DND-41 (cell line): ENCODE data around the gene ZC3H18.

ENCODE experiments used
- ATAC-seq: fragments of 200-7000 bp; cut with Tn5 transposase; 3 replicates; pipeline ENCODE4 v1.9.1; 2021; ENCODE audit warnings: low read depth; ENCODE audit not compliant: insufficient read depth
- DNase-seq: peaks from one replicate; pipeline ENCODE4 v3.0.0-alpha.2; 2020
- H2AFZ ChIP-seq: 2 replicates; pipeline ENCODE4 v1.6.0; 2012; ENCODE audit warnings: low read depth, low read length
- H3K27ac ChIP-seq: 2 replicates; pipeline ENCODE4 v1.5.1; 2012; ENCODE audit warnings: low read length, inconsistent platforms
- H3K27me3 ChIP-seq: fragments of 200-600 bp; sonication (generic); 2 replicates; pipeline ENCODE4 v1.6.0; 2012; ENCODE audit warnings: low read length, mild to moderate bottlenecking, inconsistent platforms; ENCODE audit not compliant: insufficient read depth, poor library complexity
- H3K36me3 ChIP-seq: 2 replicates; pipeline ENCODE4 v1.5.1; 2012; ENCODE audit warnings: low read length, inconsistent platforms; ENCODE audit not compliant: insufficient read depth
- H3K4me1 ChIP-seq: 2 replicates; pipeline ENCODE4 v1.5.1; 2012; ENCODE audit warnings: mild to moderate bottlenecking, low read length; ENCODE audit not compliant: insufficient read depth
- H3K4me2 ChIP-seq: 2 replicates; pipeline ENCODE4 v1.6.0; 2012; ENCODE audit warnings: mild to moderate bottlenecking, moderate library complexity, low read length, inconsistent platforms; ENCODE audit not compliant: insufficient read depth
- H3K4me3 ChIP-seq, 2 experiments: fragments of 200-600 bp in 1 of 2; shearing (Covaris generic) in 1 of 2; 2 replicates each; pipeline ENCODE4 v1.5.1; 2012 to 2016; ENCODE audit warnings: inconsistent platforms in 2 of 2, low read length in 2 of 2, mild to moderate bottlenecking in 2 of 2, low read depth in 1 of 2, moderate library complexity in 1 of 2
- H3K79me2 ChIP-seq: 2 replicates; pipeline ENCODE4 v1.6.0; 2012; ENCODE audit warnings: low read length, inconsistent platforms; ENCODE audit not compliant: insufficient read depth
- H3K9ac ChIP-seq: 2 replicates; pipeline ENCODE4 v1.6.0; 2012; ENCODE audit warnings: low read depth, mild to moderate bottlenecking, inconsistent platforms, low read length, moderate library complexity
- H3K9me3 ChIP-seq: 2 replicates; pipeline ENCODE4 v1.5.1; 2012; ENCODE audit warnings: low read length, moderate library complexity, mild to moderate bottlenecking, inconsistent platforms; ENCODE audit not compliant: insufficient read depth, severe bottlenecking
- H4K20me1 ChIP-seq: 2 replicates; pipeline ENCODE4 v1.6.0; 2012; ENCODE audit warnings: low read length; ENCODE audit not compliant: insufficient read depth
- EZH2 ChIP-seq: IDR thresholded peaks from 3 replicates; pipeline ENCODE4 v1.6.1; 2012; ENCODE audit warnings: borderline replicate concordance, low read depth, mild to moderate bottlenecking, moderate library complexity, low read length, inconsistent platforms; ENCODE audit not compliant: severe bottlenecking
- TF ChIP-seq, protein P1 (sequence below): IDR thresholded peaks from 2 replicates; pipeline ENCODE4 v1.5.1; 2012; ENCODE audit warnings: borderline replicate concordance, low read length, moderate library complexity, mild to moderate bottlenecking; ENCODE audit not compliant: poor library complexity, severe bottlenecking; ENCODE audit errors: extremely low read depth

ZC3H18 gene

DNA sequence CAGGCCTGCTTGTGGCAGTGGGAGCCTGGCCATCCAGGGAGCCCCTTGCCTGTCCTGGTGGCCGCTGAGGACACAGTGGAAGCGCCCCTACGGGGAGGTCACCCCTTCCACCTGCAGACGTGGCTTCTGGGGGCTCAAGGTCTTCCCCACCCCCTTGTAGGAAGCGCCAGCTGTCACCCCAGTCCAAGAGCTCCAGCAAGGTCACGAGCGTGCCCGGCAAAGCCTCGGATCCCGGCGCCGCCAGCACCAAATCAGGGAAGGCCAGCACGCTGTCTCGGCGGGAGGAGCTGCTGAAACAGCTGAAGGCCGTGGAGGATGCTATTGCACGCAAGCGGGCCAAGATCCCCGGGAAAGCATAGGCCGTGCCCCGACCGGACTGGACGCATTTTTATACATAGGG is 60.7 kb downstream of the ZC3H18 start:
- no peak overlapping the region for H3K4me2 ChIP-seq
- ATAC-seq (no peak), DNase-seq (no peak)
- no peaks in the 10 kb centered on the region for H3K79me2 ChIP-seq
- H2AFZ ChIP-seq = no peak overlapping the region
- H3K36me3 ChIP-seq = peaks cover 70% of the 10 kb centered on the region
- no peak overlapping the region for H3K9ac ChIP-seq
- no peaks in the 10 kb centered on the region for H3K4me1 ChIP-seq
- H3K27me3 ChIP-seq = no peaks in the 10 kb centered on the region
- TF ChIP-seq, protein P1, sequence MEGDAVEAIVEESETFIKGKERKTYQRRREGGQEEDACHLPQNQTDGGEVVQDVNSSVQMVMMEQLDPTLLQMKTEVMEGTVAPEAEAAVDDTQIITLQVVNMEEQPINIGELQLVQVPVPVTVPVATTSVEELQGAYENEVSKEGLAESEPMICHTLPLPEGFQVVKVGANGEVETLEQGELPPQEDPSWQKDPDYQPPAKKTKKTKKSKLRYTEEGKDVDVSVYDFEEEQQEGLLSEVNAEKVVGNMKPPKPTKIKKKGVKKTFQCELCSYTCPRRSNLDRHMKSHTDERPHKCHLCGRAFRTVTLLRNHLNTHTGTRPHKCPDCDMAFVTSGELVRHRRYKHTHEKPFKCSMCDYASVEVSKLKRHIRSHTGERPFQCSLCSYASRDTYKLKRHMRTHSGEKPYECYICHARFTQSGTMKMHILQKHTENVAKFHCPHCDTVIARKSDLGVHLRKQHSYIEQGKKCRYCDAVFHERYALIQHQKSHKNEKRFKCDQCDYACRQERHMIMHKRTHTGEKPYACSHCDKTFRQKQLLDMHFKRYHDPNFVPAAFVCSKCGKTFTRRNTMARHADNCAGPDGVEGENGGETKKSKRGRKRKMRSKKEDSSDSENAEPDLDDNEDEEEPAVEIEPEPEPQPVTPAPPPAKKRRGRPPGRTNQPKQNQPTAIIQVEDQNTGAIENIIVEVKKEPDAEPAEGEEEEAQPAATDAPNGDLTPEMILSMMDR = no peak
- TF ChIP-seq EZH2 = no peak
- H4K20me1 ChIP-seq = peaks cover 20% of the 10 kb centered on the region
- no peaks in the 10 kb centered on the region for H3K9me3 ChIP-seq
- no peak overlapping the region for H3K27ac ChIP-seq
- no peak overlapping the region for H3K4me3 ChIP-seq

DNA sequence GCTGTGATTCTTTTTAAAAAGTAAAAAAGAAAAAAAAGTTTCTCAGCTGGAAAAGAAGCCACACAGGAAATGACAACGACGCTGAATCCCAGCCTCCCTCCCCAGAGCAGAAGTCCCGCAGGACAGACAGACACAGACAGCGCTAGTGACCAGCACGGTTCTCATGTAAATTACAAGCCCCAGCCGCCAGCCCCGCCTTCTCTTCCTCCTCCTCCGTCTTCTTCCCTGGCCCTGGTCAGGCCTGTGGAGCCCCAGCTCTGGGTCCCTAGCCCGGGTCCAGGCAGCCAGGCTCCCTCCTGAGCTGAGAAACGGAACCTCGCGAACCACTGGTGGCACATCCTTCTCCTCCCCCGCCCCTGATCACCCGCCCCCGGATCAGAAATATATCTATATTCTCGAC is 61.2 kb downstream of the ZC3H18 start:
- Histone ChIP-seq H3K9me3 (no peaks in the 10 kb centered on the region), H3K36me3 (peaks cover 65% of the 10 kb centered on the region), H3K9ac (no peak overlapping the region), H3K79me2 (no peaks in the 10 kb centered on the region), H4K20me1 (peaks cover 20% of the 10 kb centered on the region), H2AFZ (no peak overlapping the region), H3K27ac (no peak overlapping the region), H3K27me3 (no peaks in the 10 kb centered on the region), H3K4me3 (no peak overlapping the region), H3K4me2 (no peak overlapping the region), H3K4me1 (no peaks in the 10 kb centered on the region)
- DNase-seq = no peak
- no peak for TF ChIP-seq EZH2
- TF ChIP-seq, protein P1 = no peak
- ATAC-seq = no peak

DNA sequence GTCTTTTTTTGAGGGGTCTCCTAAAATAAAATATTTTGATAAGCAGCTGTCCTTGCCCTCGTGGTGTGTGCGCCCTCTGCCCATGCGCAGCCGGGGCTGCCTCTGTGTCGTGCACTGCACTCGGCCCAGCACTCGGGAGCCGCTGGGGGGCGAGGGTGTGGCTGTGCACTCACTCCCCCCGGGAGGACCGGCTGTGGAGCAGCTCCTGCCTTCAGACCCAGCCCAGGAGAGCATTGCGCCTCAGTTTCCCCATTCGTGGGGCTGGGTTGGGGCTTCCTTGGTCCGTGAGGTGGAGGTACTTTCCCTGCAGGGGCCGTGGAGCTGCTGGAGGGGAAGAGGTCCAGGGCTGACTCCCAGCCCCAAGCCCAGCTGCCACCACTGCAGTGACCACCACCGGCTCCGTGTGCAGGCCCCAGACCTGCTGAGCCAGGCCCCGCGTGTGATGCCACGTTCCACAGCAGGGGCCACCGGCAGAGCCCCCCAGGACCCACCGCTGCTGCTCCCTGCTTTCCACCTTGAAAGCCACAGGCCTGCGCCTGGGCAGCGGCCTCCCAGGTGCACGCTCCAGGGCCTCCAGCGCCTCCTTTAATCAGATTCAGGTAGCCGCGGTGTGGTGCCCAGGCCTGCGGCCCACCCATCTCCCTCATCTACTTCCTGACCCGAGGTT is 61.9 kb downstream of the ZC3H18 start:
- peaks cover 20% of the 10 kb centered on the region for H4K20me1 ChIP-seq
- H3K27ac ChIP-seq = no peak overlapping the region
- TF ChIP-seq, protein P1 = no peak
- TF ChIP-seq EZH2 = no peak
- no peak overlapping the region for H3K4me2 ChIP-seq
- DNase-seq (no peak), ATAC-seq (no peak)
- no peaks in the 10 kb centered on the region for H3K4me1 ChIP-seq
- H3K9me3 ChIP-seq = no peaks in the 10 kb centered on the region
- no peaks in the 10 kb centered on the region for H3K79me2 ChIP-seq
- no peak overlapping the region for H3K9ac ChIP-seq
- no peaks in the 10 kb centered on the region for H3K27me3 ChIP-seq
- peaks cover 58% of the 10 kb centered on the region for H3K36me3 ChIP-seq
- H3K4me3 ChIP-seq = no peak overlapping the region
- no peak overlapping the region for H2AFZ ChIP-seq
